A549 (cell line): ENCODE results near the gene ZNF628. TPM values are rescaled to one million over a fixed set of nuclear protein-coding genes. Genes with fewer than 3 reads are reported as not detected.
A peak's percentile ranks its signal among the peaks of the same experiment; 100 is the strongest.

Source experiments
- ATAC-seq, 2 experiments: fragments of 200-7000 bp in 1 of 2; fragments of >200 bp in 1 of 2; cut with Nextera tagmentation in 1 of 2; cut with Tn5 transposase in 1 of 2; 3 replicates each; pipeline versions ENCODE4 v1.8.0 to v1.9.1; 2018 to 2020; ENCODE audit warnings: mild to moderate bottlenecking in 1 of 2, moderate library complexity in 1 of 2
- CTCF ChIA-PET: fragments of 300-600 bp; sonication (Branson Sonifier 250); formaldehyde crosslinking; extraction: SDS; loops from one replicate; lab custom pipeline; 2021; ENCODE audit warnings: antibody characterized with exemption, inconsistent platforms; lab: Yijun Ruan, JAX
- POLR2A ChIA-PET: fragments of 350-600 bp; formaldehyde crosslinking; extraction: SDS; loops from one replicate; lab custom pipeline; 2021; ENCODE audit warnings: antibody characterized with exemption, inconsistent platforms; lab: Yijun Ruan, JAX
- DNase-seq, 2 experiments: peaks; one replicate each; pipeline versions ENCODE4 v3.0.0 to v3.0.0-alpha.2; 2011 to 2016; ENCODE audit warnings: low read depth in 1 of 2, low spot score in 1 of 2
- FAIRE-seq: peaks from 2 replicates; lab custom pipeline; 2011; peaks lifted over from hg19 to GRCh38; lab: Jason Lieb, UNC
- H3K27ac ChIP-seq, 2 experiments: fragments of >200 bp; sonication (Bioruptor Twin); formaldehyde crosslinking; 3 replicates each; pipeline ENCODE4 v1.5.1; 2016 to 2017
- H3K4me1 ChIP-seq: fragments of >200 bp; sonication (Bioruptor Twin); formaldehyde crosslinking; 3 replicates; pipeline ENCODE4 v1.6.1; 2016
- H3K4me2 ChIP-seq: fragments of >200 bp; sonication (Bioruptor Twin); formaldehyde crosslinking; 3 replicates; pipeline ENCODE4 v1.6.1; 2016
- H3K4me3 ChIP-seq: fragments of >200 bp; sonication (Bioruptor Twin); formaldehyde crosslinking; 3 replicates; pipeline ENCODE4 v1.5.1; 2016
- H3K9me3 ChIP-seq: fragments of >200 bp; sonication (Bioruptor Twin); formaldehyde crosslinking; 3 replicates; pipeline ENCODE4 v1.6.1; 2016
- BHLHE40 ChIP-seq: IDR thresholded peaks from 2 replicates; pipeline ENCODE4 v1.6.1; 2012; ENCODE audit warnings: low read depth, low read length, inconsistent platforms
- CEBPB ChIP-seq, 2 experiments: fragments of >200 bp in 1 of 2; sonication (Bioruptor Twin) in 1 of 2; formaldehyde crosslinking in 1 of 2; IDR thresholded peaks; 2 replicates each; pipeline ENCODE4 v1.6.1; 2012 to 2016
- FOSL2 ChIP-seq, 2 experiments: fragments of 450-650 bp in 1 of 2; fragments of >200 bp in 1 of 2; sonication (Bioruptor Twin) in 1 of 2; formaldehyde crosslinking; IDR thresholded peaks; 2 replicates each; pipeline versions ENCODE4 v1.5.0 to v1.6.1; 2016 to 2020; ENCODE audit warnings: mild to moderate bottlenecking in 1 of 2, moderate library complexity in 1 of 2
- HOXB5 ChIP-seq: fragments of 250-450 bp; sonication (Bioruptor Pico); IDR thresholded peaks from 2 replicates; pipeline ENCODE4 v1.5.0; 2020; ENCODE audit warnings: mild to moderate bottlenecking, moderate library complexity
- MAFK ChIP-seq: fragments of 450-650 bp; IDR thresholded peaks from 2 replicates; pipeline ENCODE4 v1.6.1; 2014; ENCODE audit not compliant: partially characterized antibody
- NFE2L2 ChIP-seq: fragments of 150-350 bp; conservative IDR thresholded peaks from 2 replicates; pipeline ENCODE4 v1.6.1; 2014; ENCODE audit warnings: low read length
- NPAS2 ChIP-seq: fragments of 250-450 bp; sonication (Bioruptor Pico); IDR thresholded peaks from 2 replicates; pipeline ENCODE4 v1.8.0; 2022; ENCODE audit warnings: mild to moderate bottlenecking, moderate library complexity, borderline replicate concordance
- PHF8 ChIP-seq: fragments of 200-600 bp; sonication (generic); IDR thresholded peaks from 2 replicates; pipeline ENCODE4 v1.6.1; 2016; ENCODE audit warnings: low read depth, mild to moderate bottlenecking, antibody characterized with exemption, moderate library complexity, borderline replicate concordance
- POLR2AphosphoS2 ChIP-seq: conservative IDR thresholded peaks from 2 replicates; pipeline ENCODE4 v1.6.1; 2012; ENCODE audit warnings: low read length, improper control_type of control experiment, inconsistent platforms
- RAD21 ChIP-seq, 2 experiments: fragments of >200 bp in 1 of 2; sonication (Bioruptor Twin) in 1 of 2; formaldehyde crosslinking in 1 of 2; IDR thresholded peaks in 1 of 2; conservative IDR thresholded peaks in 1 of 2; 2 replicates in 1 of 2; 3 replicates in 1 of 2; pipeline ENCODE4 v1.6.1; 2012 to 2018; ENCODE audit warnings: inconsistent platforms in 1 of 2
- RNF2 ChIP-seq: fragments of 200-600 bp; sonication (generic); IDR thresholded peaks from 2 replicates; pipeline ENCODE4 v1.6.1; 2016; ENCODE audit warnings: low read depth, mild to moderate bottlenecking, antibody characterized with exemption, moderate library complexity, borderline replicate concordance
- WGBS: methylation state at CpG from one replicate; pipeline ENCODE4 v1.1.6; 2017; ENCODE audit errors: missing lambda C conversion rate; 5-methylcytosine and 5-hydroxymethylcytosine counted together
- polyA plus RNA-seq, 4 experiments: library from polyadenylated mRNA; depleted of rRNA in 3 of 4; stranded (reverse); fragments of >200 nt; fragmentation: RNase III in 1 of 4; extraction: RNeasy Plus Mini Kit Qiagen cat#74134 plus additional on column Dnase treatment in 1 of 4; gene quantifications; 2 replicates in 3 of 4; 3 replicates in 1 of 4; pipeline ENCODE4 v1.2.3, GENCODE V29; 2011 to 2017
- TF ChIP-seq, protein P1 (sequence below): fragments of >200 bp; sonication (Bioruptor Twin); formaldehyde crosslinking; IDR thresholded peaks from 3 replicates; pipeline ENCODE4 v1.6.1; 2016
- TF ChIP-seq, protein P2 (sequence below): IDR thresholded peaks from 2 replicates; pipeline ENCODE4 v1.6.1; 2012; ENCODE audit warnings: low read depth, borderline replicate concordance
- TF ChIP-seq, protein P3 (sequence below): fragments of 200-600 bp; sonication (generic); IDR thresholded peaks from 2 replicates; pipeline ENCODE4 v1.6.1; 2016; ENCODE audit warnings: antibody characterized with exemption, mild to moderate bottlenecking, moderate library complexity

Gene ZNF628
- polyA plus RNA-seq, 2 of the 4 experiments (the other 2 are of a cell fraction): 0.32 to 5.7 TPM

DNA sequence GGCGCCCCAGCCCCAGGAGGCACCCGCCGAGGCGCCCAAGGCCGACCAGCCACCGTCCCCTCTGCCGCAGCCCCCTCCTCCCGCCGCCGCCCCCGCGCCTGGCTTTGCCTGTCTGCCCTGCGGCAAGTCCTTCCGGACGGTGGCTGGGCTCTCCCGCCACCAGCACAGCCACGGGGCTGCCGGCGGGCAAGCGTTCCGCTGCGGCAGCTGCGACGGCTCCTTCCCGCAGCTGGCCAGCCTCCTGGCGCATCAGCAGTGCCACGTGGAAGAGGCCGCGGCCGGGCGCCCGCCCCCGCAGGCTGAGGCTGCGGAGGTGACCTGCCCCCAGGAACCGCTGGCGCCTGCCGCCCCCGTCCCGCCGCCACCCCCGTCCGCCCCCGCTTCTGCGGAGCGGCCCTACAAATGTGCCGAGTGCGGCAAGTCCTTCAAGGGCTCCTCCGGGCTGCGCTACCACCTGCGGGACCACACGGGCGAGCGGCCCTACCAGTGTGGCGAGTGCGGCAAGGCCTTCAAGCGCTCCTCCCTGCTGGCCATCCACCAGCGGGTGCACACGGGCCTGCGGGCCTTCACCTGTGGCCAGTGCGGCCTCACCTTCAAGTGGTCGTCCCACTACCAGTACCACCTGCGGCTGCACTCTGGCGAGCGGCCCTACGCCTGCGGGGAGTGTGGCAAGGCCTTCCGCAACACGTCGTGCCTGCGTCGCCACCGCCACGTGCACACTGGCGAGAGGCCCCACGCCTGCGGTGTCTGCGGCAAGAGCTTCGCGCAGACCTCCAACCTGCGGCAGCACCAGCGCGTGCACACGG lies 5.9 kb downstream of the ZNF628 start:
- no peak for ATAC-seq
- Histone ChIP-seq H3K4me2 (no peak overlapping the region), H3K4me3 (no peak overlapping the region), H3K27ac (no peak overlapping the region)
- ChIA-PET POLR2A (interaction anchor here (0.5 to 0.7 kb wide), 2 partner anchors 15 to 157 kb away, joined by 3 to 4 read pairs; no protein-coding TSS in a partner anchor), CTCF (interaction anchor here (0.6 to 17.3 kb wide), 6 partner anchors 12 to 178 kb away, joined by 3 to 219 read pairs (median 16); partner anchors contain the start of gene ZNF865)
- peak; percentile 3 for TF ChIP-seq MAFK
- no peak for TF ChIP-seq FOSL2 (IDR thresholded peaks at IDR 0.05)
- TF ChIP-seq FOSL2 (CRISPR knock-in tag; IDR thresholded peaks at IDR 0.05): no peak
- TF ChIP-seq, all 56 proteins: peak for 1
- FAIRE-seq (no peak), DNase-seq (no peak)
- WGBS: 95% methylated on average over 31 of the region's 83 CpGs
- no peaks in the 10 kb centered on the region for H3K9me3 ChIP-seq
- H3K4me1 ChIP-seq: peaks cover 48% of the 10 kb centered on the region

DNA sequence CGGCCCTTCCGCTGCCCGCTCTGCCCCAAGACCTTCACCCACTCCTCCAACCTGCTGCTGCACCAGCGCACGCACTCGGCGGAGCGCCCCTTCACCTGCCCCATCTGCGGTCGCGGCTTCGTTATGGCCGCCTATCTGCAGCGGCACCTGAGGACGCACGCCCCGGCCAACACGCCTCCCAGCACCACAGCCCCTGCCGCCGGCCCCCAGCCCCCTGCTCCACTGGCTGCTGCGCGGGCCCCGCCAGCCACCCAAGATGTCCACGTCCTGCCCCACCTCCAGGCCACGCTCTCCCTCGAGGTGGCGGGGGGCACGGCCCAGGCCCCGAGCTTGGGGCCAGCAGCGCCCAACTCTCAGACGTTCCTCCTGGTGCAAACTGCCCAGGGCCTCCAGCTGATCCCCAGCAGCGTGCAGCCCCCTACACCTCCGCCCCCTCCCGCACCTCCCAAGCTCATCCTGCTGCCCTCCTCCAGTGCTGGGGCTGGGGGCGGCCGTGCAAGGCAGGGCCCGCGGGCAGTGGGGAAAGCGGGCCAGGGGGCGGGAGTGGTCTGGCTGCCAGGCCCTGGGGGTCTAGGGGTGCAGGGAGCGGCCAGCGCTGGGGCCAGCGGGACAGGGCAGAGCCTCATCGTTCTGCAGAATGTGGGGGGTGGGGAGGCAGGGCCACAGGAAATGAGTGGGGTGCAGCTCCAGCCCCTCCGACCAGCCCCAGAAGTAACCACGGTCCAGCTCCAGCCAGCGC lies 6.7 kb downstream of the ZNF628 start:
- Histone ChIP-seq H3K9me3 (no peaks in the 10 kb centered on the region), H3K4me1 (peaks cover 49% of the 10 kb centered on the region), H3K4me2 (no peak overlapping the region), H3K4me3 (no peak overlapping the region), H3K27ac (no peak overlapping the region)
- FAIRE-seq (no peak), DNase-seq (no peak), ATAC-seq (no peak)
- WGBS: 96% methylated on average over 33 of the region's 47 CpGs
- POLR2A ChIA-PET: interaction anchor here (0.5 to 0.6 kb wide), 2 partner anchors 156 to 342 kb away, joined by 4 to 5 read pairs; no protein-coding TSS in a partner anchor
- CTCF ChIA-PET: interaction anchor here (0.6 to 17.3 kb wide), 8 partner anchors 11 to 179 kb away, joined by 3 to 219 read pairs (median 5); partner anchors contain the start of gene ZNF865
- TF ChIP-seq POLR2AphosphoS2 (no peak), MAFK (no peak), NPAS2 (CRISPR knock-in tag) (no peak), BHLHE40 (no peak), RAD21 (conservative IDR thresholded peaks at IDR 0.05 in 1 of 2, IDR thresholded peaks at IDR 0.05 in 1 of 2) (no peak), NFE2L2 (no peak), HOXB5 (no peak), RNF2 (no peak), CEBPB (IDR thresholded peaks at IDR 0.05) (no peak), PHF8 (no peak)
- TF ChIP-seq, protein P1, sequence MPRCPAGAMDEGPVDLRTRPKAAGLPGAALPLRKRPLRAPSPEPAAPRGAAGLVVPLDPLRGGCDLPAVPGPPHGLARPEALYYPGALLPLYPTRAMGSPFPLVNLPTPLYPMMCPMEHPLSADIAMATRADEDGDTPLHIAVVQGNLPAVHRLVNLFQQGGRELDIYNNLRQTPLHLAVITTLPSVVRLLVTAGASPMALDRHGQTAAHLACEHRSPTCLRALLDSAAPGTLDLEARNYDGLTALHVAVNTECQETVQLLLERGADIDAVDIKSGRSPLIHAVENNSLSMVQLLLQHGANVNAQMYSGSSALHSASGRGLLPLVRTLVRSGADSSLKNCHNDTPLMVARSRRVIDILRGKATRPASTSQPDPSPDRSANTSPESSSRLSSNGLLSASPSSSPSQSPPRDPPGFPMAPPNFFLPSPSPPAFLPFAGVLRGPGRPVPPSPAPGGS: no peak
- TF ChIP-seq, protein P2, sequence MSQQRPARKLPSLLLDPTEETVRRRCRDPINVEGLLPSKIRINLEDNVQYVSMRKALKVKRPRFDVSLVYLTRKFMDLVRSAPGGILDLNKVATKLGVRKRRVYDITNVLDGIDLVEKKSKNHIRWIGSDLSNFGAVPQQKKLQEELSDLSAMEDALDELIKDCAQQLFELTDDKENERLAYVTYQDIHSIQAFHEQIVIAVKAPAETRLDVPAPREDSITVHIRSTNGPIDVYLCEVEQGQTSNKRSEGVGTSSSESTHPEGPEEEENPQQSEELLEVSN: no peak
- TF ChIP-seq, protein P3, sequence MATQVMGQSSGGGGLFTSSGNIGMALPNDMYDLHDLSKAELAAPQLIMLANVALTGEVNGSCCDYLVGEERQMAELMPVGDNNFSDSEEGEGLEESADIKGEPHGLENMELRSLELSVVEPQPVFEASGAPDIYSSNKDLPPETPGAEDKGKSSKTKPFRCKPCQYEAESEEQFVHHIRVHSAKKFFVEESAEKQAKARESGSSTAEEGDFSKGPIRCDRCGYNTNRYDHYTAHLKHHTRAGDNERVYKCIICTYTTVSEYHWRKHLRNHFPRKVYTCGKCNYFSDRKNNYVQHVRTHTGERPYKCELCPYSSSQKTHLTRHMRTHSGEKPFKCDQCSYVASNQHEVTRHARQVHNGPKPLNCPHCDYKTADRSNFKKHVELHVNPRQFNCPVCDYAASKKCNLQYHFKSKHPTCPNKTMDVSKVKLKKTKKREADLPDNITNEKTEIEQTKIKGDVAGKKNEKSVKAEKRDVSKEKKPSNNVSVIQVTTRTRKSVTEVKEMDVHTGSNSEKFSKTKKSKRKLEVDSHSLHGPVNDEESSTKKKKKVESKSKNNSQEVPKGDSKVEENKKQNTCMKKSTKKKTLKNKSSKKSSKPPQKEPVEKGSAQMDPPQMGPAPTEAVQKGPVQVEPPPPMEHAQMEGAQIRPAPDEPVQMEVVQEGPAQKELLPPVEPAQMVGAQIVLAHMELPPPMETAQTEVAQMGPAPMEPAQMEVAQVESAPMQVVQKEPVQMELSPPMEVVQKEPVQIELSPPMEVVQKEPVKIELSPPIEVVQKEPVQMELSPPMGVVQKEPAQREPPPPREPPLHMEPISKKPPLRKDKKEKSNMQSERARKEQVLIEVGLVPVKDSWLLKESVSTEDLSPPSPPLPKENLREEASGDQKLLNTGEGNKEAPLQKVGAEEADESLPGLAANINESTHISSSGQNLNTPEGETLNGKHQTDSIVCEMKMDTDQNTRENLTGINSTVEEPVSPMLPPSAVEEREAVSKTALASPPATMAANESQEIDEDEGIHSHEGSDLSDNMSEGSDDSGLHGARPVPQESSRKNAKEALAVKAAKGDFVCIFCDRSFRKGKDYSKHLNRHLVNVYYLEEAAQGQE: no peak
